GM19328 (cell line): Measurements from ENCODE around the gene GPRIN3.
A peak's percentile ranks its signal among the peaks of the same experiment; 100 is the strongest.
"Not testable (repeated sequence)": the region's sequence is repeated elsewhere in the genome, so short reads cannot be mapped to it uniquely, and the experiment has no call there.

ENCODE experiments used
- ATAC-seq: cut with Tn5 transposase; IDR thresholded peaks from one replicate; pipeline ENCODE4 v1.9.1; 2021; ENCODE audit warnings: mild to moderate bottlenecking, moderate library complexity; ENCODE audit not compliant: unreplicated experiment

The GPRIN3 gene

DNA sequence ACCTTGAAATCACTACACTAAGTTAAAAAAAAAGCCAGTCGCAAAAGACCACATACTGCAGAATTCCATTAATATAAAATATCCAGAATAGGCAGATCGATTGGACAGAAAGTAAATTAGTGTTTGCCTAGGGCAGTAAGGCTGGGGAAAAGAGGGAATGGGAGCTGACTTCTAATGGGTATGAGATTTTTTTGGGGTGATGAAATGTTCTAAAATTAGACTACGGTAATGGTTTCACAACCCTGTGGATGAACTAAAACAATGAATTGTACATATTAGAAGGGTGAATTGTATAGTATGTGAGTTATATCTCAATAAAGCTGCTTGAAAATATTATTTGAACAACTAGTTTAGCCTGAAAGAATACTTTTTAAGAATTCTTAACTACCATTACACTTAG, 6.7 kb upstream of the GPRIN3 start:
- no peak for ATAC-seq

DNA sequence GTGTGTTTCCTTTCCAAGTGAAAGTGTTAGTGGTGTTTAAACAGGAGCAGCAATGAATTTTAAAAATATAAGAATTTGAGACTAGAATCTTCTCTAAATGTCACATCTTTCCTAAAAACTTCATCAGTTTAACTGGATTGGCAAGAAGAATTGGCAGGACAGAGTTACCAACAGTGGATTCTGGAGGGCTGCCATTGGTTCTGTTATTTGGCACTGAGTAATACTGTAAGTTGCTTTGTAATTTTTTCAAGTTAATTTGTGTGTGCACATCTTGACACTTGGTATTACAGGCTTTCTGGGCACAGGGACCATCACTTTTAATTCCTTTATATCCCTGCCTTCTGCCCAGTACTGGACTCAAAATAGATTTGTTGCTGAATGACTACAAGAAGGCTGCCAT, 4.5 kb upstream of the GPRIN3 start:
- no peak for ATAC-seq

DNA sequence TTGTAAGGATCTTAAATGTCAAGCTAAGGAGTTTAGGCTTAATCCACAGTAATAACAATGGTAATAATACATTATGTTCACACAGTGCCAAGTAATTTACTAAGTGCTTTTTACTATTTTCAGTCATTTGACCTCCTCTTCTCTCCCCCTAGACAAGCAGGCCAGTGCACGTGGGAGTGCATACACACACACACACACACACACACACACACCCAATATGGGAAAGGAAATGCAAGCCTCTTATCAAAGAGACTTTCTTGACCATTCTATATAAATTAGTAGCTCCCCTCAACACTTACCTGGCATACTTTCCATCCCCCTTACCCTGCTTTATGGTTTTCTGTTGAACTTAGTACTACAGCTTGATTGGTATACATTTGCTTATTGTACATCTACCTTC, 3.8 kb upstream of the GPRIN3 start:
- ATAC-seq = no peak

DNA sequence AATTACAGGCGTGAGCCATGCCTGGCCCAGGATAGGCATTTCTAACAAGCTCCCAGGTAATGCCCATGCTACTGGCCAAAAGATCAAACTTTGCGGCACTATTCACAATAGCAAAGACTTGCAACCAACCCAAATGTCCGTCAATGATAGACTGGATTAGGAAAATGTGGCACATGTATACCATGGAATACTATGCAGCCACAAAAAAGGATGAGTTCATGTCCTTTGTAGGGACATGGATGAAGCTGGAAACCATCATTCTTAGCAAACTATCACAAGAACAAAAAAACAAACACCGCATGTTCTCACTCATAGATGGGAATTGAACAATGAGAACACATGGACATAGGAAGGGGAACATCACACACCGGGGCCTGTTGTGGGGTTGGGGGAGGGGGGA, 1.6 kb upstream of the GPRIN3 start:
- ATAC-seq = not testable (repeated sequence)

DNA sequence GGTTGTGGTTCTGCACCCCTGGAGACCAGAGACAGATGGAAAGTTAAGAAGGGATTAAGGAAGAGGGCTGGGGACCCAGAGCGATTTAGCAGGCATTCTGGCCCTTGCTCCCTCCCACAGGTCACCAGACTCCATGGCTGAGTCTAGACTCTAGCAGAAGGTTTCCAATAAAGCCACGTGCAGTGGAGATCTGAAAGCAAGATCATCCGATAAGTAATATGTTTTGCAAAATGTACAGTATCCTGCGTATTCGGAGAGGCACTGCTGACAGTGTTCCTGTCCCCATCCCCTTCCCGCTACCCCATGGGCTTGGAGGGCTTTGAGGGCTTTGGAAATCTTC, 531 bp upstream of the GPRIN3 start:
- ATAC-seq = no peak

DNA sequence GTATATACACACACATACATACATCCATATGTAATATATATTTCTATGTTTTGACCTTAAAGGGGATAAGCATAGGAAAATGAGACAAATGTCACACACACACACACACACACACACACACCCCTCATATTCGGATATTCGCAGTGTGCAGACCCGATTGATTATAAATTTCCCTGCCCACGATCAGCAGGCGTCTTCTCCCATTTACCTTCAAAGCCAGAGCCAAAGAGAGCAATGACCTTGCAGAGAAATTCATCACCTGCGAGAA, 488 bp downstream of the GPRIN3 start:
- no peak for ATAC-seq

DNA sequence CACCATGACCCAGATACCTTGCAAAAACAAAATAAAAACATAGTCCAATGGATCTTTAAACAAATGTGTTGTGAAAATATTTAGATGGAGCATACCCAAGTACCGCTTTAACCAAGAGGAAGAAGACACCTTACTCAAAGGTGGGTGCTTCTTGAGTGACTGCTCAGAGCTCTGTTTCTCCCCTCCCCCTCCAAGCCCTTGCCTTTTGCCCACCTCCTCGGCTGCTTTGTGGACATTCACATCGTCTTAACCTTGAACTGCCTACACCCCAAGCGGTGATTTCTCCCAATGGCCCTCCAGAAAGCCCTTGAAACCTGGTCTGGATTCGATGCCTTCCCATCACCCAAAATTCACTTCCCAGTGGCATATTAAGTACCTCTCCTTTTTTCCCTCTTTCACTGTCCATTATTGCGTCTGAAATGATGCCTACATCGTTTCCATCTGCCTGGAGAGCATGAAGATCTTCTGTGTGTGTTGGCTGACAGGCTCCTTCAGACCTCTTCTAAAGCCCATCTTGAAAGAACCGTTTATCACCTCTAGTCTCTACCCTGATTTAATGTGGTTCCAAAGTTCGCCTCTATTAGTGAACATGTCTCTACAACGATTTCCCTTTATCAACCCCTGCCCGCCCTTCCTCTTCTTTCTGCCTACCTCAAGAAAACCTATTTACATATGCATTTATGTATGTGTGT, 968 bp downstream of the GPRIN3 start:
- ATAC-seq = no peak

DNA sequence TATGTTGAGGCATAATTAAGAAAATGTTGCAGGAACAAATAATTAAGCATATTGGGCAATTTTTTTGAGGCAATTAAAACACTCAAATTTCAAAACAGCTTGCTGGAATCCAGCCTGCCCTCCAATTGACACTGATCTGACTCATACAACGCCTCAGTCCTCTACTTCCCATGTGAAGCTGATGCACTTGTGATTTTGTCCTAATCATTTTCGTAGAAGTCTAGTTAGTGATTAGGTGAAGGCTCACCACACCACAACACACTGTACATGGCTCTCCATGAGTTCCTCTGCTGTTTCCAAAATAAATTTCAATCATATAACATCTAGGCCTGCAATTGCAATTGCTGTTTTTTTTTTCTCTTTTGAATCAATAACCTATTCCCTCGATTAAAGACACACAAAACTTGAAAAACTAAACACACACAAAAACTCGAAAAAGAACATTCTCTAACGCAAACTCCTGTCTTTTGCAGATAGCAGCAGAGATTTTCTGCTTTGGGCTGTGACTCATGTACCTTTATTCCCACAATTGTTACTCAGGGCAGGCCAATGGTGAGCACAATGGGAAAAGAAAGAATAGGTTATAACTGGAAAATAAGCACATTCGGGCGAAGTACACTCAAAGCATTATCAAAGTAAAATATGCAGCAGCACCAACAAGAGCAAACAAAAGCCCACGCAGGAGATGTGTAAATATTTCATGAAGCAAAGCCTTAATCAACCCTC, 1.7 kb downstream of the GPRIN3 start:
- no peak for ATAC-seq

DNA sequence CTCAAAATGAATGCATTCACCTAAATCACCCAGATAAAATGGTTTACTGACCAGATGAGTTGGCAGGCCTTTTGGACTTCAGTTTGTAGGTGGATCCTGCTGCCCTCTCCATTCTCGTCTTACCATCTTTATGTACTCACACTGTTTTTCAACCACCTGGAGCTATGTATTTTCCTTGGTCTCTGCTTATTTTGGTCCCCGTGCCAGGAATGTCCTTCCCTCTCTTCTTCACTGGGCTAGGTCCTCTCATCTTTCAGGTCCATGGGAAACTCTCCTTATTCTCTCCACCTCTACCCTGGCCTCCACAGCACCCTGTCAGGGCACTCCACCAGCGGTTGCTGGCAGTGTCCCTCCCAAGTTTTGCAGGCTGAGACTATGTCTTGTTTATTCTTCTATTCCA, 2.6 kb downstream of the GPRIN3 start:
- ATAC-seq = no peak

DNA sequence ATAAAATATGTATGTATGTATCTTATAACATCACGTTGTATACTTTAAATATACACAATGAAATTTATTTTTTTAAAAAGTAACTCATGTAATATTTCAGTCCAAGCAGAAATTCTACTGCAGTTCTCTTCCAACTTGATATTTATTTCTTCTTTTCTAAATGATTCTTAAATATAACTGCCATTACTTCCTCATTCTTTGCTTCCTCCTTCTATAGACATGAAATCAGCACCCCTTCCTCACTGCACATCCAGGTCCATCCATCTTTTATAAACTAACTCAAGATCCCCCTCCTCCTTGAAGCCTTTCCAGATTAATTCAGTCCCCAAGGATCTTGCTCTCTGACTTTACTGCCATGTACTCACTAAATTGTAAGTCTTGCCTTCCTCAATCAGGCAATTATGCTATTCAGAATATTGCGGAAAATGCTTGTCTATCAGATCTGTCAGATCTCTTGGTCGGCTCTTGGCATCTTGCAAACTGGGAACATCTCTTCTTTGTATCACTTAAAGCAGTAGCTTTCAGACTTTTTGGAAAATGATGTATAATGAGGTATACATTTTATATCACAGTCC, 3.7 kb downstream of the GPRIN3 start:
- ATAC-seq = no peak

DNA sequence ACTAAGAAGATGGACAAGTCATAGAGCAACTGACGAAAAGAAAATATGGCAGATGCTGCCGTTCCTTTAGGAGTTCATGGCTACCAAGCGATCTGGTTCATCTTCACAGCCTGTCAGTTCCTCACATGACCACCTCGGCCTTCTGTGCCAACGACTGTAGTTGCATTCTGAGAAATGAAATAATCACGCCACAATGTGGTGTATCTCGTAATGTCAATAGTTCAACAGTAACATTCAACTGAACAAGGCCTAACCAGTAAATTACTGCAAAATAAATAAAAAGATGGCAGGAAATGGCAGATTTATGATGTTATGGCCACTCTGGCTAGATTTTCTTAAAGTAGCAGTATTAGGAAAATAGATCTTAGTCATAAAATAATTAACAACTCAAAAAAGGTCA, 4.4 kb downstream of the GPRIN3 start:
- no peak for ATAC-seq

DNA sequence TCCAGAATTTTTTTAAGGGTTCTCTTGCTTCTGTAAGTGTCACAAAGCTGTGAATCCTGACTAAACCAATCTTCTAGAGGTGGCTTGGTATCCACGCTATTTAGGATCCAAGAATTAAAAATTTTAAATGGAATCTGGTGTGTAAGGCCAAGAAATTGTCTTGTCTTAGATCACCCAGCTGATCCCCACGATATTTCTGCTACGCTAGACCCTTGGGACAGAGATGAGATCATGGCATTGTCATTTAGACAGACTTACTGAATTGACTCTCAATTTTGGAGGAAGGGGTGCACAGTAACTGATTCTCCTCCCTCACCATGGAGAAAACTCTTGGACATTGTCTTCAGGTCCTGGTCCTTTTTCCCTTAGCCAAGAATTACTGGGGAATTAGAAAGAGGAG, 5.7 kb downstream of the GPRIN3 start:
- ATAC-seq = no peak

DNA sequence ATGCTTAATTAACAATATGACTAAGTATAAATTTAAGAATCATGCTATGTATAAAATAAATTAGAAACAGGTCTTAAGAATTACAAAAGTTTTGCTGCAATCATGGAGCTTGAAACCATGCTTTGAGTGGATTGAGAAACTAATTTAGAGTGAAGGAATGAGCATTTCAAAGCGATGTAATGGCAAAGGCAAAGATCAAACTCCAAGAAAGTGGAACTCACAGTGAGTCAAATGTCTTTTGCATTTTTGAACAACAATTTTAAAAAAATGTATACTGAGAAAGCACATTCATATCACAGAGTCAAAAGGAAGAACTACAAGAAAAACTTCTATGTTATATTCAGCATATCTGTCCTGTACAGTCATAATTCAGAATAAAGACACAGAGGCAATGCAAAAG, 6.6 kb downstream of the GPRIN3 start:
- no peak for ATAC-seq

DNA sequence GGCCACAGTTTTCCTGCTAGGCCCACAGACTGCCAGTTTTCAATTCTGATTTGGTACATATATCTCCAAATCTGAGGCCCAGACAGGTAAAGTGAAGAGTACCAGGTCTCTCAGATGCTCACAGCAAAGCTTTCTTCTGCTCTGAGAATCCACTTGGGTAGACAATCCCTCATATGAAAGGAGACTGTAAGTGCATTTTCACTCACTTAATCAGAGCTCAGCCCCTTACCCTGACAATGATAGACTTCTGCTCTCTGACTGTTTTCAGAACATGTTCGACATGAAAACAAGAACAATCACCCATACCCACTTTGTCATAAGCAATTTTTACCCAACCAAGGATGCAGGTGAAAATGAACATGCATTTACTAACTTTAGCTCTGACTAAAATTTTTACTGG, 7.1 kb downstream of the GPRIN3 start:
- ATAC-seq = no peak

DNA sequence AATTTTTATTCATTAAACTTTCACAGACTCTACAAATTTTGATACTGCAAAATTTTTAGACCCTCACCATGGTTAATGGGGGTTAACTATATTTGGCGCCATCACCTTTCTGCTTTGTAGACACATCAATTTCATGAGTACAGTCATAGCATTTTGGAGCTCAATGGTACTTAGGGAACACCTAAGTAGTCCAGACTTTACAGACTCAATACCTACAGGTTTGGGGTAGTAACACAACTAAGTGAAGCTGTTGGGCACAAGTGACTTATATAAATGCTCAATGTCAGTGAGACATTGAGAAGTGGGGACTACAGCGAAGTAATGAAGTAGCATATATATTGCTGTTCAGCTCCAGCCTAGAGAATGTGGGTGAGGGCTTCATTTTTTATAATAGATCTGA, 7.5 kb downstream of the GPRIN3 start:
- no peak for ATAC-seq

DNA sequence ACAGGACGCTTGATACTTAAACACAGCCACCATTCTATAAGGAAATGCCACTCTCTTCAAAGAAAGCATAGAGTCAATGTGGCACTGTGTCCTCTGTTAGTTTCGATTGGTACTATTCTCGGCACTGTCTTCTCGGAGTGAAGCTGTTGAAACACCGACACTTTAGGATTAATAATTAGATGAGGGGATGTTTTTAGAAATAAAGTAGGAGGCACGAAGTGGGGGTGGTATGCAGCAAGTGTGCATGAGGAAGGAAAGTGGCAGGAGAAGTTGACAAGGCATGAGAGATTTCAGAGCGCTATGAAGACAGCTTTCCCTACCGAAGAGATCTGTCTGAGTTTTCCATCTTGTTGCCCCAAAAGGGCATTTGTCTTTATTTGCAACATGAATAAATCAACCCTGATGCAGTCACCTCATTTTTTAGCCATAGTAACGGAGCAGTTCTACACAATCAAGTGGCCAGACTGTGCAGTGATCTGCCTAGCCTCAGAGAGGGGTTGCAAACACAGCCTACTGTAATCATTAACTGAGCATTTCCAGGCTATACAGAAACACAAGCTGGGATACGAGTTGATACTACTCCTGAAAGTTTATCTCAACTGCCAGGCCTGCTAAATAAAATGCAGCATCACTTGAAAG, 8.3 kb downstream of the GPRIN3 start:
- no peak for ATAC-seq

DNA sequence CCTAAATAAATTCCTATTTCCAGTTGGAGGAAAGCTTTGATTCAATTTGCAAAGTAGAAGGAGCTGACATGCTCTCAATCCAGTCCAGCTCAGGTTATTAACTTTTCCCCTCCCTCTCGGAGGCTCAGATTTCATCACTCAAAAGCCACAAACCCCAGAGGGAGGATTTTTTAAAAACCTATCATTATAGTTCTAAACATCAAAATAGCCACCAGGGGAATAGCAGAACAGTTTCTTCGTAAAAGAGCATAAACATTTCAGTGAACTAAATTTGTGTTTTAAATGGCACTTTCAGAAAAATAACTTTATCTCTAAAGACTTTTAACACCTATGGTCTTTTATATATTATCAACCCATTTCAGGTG, 8.8 kb downstream of the GPRIN3 start:
- no peak for ATAC-seq

DNA sequence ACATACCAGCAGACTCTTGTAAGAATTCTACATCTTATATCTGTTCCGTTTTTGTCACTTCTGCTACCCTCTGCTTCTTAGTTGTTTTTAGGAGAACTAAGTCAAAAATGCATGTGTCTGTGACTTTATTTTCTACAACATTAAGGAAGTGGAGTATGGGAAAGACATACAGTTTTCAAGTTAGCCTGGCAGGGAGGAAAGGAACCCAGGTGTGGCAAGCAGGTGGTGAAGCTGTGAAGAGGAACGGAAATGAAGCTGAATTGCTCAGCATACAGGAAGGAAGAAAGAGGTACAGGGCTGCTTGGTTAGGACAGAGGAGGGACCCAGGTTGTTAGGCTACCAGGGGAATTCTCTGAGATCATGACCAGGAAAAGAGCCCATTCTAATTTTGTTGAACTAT, 9.4 kb downstream of the GPRIN3 start:
- no peak for ATAC-seq

DNA sequence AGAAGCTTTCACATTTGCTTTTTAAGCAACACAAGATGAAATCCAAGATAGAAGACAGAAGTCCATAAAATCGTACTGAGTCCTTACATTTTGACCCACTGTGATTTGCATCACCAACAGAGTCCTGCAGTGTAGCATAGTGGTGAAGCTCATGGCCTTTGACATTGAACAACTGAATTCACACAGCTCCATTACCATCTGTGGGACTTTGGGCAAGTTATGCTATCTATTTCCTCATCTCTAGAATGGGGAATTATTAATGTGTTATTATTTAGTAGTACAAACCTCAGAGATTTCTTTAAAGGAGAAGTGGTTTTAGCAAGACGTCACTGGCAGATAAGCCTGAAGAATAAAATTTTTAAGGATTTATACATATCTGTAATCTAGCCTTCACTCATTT, 10.7 kb downstream of the GPRIN3 start:
- ATAC-seq = no peak

DNA sequence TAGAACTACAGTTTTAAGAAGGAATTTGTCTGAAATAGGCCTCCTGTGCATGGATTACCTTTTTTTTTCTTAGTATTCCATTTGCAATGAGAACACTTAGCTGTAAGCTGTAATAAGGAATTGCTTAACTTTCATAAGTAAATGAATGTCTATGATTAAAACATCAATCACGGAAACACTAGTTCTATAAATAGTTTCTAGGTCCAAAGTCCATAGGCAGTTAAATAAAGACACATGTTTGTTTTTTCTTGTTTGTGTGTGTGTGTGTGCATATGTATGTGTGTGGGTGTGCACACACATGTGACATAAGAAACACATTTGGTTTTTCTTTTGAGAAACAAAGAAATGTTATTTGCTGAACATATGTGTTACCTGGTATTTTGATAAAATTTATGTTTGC, 11.2 kb downstream of the GPRIN3 start:
- ATAC-seq = no peak

DNA sequence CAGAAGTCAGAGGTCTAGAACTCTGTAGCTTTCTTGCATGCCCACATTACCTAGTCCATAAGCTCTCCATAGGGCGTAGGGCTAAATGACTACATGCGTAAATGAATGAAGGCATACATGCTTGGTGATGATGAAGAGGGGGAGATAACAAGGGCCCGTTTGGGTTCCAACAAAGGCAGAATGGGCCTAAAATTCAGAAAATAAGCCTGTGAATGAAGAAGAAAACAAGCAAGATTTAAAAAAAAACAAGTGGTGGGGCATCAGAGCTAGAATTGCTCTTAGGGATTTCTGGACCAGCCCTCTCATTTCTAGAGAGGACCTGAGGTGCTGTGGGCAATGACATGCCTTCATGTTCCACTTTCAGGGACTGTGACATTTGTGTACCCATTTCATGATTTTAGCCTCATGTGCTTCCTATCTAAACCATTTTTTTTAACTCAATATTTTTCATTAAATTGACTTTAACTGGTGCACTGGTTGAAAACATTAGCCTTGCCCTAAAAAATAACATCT, 12.1 kb downstream of the GPRIN3 start:
- ATAC-seq = no peak

DNA sequence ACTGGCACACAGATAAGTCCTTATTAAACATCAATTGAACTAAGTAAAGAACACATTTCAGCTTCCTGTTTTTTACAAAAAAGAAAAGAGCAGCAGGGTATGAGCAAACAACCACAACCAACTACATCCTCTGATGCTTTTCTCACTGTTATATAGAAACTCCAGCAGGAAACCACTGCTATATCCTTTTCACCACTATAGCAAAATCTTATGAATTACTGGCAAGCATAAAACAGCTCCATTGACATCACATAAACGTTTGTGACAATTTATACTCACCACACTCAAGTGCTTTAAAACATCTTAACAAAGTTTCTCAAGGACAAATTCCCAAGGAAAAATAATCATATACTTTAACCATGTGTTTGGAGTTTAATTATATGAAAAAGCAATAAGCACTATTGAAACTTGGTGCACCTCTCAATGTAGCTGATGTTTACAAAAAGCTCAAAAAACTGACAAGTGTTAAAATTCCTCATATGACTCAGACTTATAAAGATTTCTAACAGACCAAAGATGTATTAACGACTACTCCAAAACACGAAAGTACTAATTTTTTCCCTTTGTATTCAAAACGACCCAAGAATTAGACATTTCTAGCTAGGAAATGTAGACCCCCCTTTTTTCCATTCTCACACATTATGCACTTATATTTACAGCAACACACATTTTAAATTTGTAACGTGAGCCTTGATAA, 12.9 kb downstream of the GPRIN3 start:
- ATAC-seq = peak; percentile 66
